ENCODE results near the gene PGBD5.

PGBD5 gene

DNA sequence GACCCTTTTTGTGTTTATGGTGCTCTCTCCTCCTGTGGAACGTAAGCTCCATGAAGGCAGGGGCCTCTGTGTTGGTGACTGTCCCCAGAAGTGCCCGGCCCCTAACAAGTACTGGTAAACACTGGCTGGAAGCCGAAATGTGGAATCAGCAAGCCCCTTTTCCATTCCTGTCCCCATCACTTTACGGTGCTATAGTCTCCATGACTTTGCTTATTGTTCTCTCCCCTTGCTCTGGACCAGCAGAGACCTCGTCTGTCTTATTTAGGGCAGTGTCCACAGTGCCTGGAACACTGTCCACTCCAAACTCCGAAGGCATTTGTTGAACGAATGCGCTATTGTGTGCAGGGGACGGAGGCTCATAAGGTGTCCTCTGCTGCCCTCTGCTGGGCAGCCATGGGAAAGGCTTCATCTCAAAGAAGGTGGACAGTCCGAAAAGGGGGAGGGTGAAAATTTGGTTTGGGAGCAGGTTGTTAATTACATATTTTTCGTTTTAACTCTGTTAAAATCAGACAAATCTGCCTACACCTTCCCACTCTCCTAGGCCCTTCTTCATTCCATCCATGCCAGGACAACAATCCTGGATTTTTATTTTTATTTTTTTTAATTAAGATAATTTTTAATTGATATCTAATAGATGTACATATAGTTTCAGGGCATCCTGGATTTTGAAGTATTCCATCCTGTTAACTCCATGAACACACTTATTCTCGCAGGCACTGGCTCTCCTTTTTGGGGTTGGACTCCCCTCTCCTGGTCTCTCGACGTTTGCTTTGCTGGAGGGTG lies 115.6 kb downstream of the PGBD5 start:
- Histone ChIP-seq H3K4me1 (ENCODE audit: control insufficient read depth in 2 of 2, insufficient read depth in 2 of 2, low read length in 2 of 2) (peaks cover 3 to 14% of the 10 kb centered on the region in 2 donors), H3K27ac (ENCODE audit: low read depth in 2 of 2, low read length in 2 of 2) (no peak overlapping the region), H3K4me3 (ENCODE audit: low read length in 2 of 2) (no peak overlapping the region), H3K27me3 (ENCODE audit: control insufficient read depth in 2 of 2, insufficient read depth in 2 of 2, low read length in 2 of 2) (no peaks in the 10 kb centered on the region), H3K36me3 (ENCODE audit: control insufficient read depth in 2 of 2, insufficient read depth in 2 of 2, low read length in 2 of 2) (no peaks in the 10 kb centered on the region), H3K9me3 (ENCODE audit: control insufficient read depth in 2 of 2, low read length in 2 of 2) (no peaks in the 10 kb centered on the region), H3K9ac (ENCODE audit: low read depth in 1 of 2, low read length in 2 of 2) (no peak overlapping the region)

DNA sequence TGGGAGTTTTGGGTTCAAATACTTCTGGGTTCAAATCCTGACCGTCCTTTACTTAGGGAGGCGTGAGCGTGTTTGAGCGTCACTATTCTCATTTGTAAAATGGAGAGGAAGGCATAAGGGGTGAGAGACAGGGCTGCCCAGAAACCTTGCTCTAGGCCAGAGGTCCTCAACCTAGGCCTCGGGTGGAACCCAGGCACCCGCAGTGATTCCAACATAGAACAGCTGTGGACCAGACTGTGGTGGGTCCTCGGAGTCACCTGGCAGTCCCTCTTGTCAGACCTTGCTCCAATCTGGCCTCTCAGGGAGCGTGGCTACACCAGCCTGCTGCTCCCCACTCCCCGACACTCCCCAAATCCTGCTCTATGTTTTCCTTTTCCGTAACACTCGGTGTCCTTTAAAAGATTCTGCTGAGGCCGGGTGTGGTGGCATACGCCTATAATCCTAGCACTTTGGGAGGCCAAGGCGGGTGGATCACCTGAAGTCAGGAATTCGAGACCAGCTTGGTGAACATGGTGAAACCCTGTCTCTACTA lies 116.4 kb downstream of the PGBD5 start:
- Histone ChIP-seq H3K4me3 (ENCODE audit: low read length in 2 of 2) (no peak overlapping the region), H3K9me3 (ENCODE audit: control insufficient read depth in 2 of 2, low read length in 2 of 2) (no peaks in the 10 kb centered on the region), H3K9ac (ENCODE audit: low read depth in 1 of 2, low read length in 2 of 2) (no peak overlapping the region), H3K27me3 (ENCODE audit: control insufficient read depth in 2 of 2, insufficient read depth in 2 of 2, low read length in 2 of 2) (no peaks in the 10 kb centered on the region), H3K27ac (ENCODE audit: low read depth in 2 of 2, low read length in 2 of 2) (no peak overlapping the region), H3K4me1 (ENCODE audit: control insufficient read depth in 2 of 2, insufficient read depth in 2 of 2, low read length in 2 of 2) (peaks cover 3 to 14% of the 10 kb centered on the region in 2 donors), H3K36me3 (ENCODE audit: control insufficient read depth in 2 of 2, insufficient read depth in 2 of 2, low read length in 2 of 2) (no peaks in the 10 kb centered on the region)

DNA sequence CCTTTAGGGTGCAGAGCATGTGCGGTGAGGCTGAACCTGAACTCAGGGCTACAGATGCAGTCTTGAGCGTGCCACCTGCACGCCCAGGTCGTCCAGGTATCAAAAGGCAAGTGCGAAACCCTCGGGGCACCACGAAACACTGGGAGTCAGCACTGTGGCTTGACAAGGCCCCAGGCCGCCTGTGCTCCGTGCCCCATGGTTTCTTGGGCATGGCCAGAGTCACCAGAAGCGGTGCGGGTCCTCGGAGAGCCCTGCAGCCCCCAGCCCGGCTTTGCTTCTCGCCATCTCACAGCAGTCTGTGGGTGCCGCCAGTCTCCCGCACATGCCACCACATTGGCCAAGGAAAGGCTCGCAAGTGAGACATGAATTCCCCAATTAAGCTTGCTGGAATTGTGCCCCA lies 117.3 kb downstream of the PGBD5 start:
- H3K9me3 ChIP-seq (ENCODE audit: control insufficient read depth in 2 of 2, low read length in 2 of 2) = no peaks in the 10 kb centered on the region
- no peak overlapping the region for H3K4me3 ChIP-seq (ENCODE audit: low read length in 2 of 2)
- H3K36me3 ChIP-seq (ENCODE audit: control insufficient read depth in 2 of 2, insufficient read depth in 2 of 2, low read length in 2 of 2) = no peaks in the 10 kb centered on the region
- no peaks in the 10 kb centered on the region for H3K27me3 ChIP-seq (ENCODE audit: control insufficient read depth in 2 of 2, insufficient read depth in 2 of 2, low read length in 2 of 2)
- H3K27ac ChIP-seq (ENCODE audit: low read depth in 2 of 2, low read length in 2 of 2) = no peak overlapping the region
- H3K9ac ChIP-seq (ENCODE audit: low read depth in 1 of 2, low read length in 2 of 2) = no peak overlapping the region
- peaks cover 3 to 14% of the 10 kb centered on the region in 2 donors for H3K4me1 ChIP-seq (ENCODE audit: control insufficient read depth in 2 of 2, insufficient read depth in 2 of 2, low read length in 2 of 2)

DNA sequence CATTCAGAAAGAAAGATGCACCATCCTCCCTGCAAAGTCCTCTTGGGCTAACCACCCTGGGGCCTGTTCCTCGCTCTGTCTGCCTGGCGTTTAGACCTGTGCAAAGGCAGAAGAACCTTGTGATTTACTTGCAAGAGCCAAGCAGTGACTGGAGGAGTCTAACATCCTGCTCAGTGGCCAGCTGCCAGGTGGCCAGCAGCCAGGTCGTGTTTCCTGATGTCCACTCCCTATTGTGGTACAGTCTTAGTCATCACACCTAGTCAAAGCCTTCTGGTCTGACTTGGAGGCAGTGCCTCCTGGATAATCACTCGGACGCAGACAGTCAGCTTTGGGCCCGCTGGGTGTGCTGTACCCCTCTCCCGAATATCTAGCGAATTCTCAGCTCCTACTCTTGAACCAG lies 118.1 kb downstream of the PGBD5 start:
- no peaks in the 10 kb centered on the region for H3K36me3 ChIP-seq (ENCODE audit: control insufficient read depth in 2 of 2, insufficient read depth in 2 of 2, low read length in 2 of 2)
- no peak overlapping the region for H3K4me3 ChIP-seq (ENCODE audit: low read length in 2 of 2)
- H3K4me1 ChIP-seq (ENCODE audit: control insufficient read depth in 2 of 2, insufficient read depth in 2 of 2, low read length in 2 of 2) = peaks cover 3 to 14% of the 10 kb centered on the region in 2 donors
- no peak overlapping the region for H3K9ac ChIP-seq (ENCODE audit: low read depth in 1 of 2, low read length in 2 of 2)
- H3K27ac ChIP-seq (ENCODE audit: low read depth in 2 of 2, low read length in 2 of 2) = no peak overlapping the region
- H3K27me3 ChIP-seq (ENCODE audit: control insufficient read depth in 2 of 2, insufficient read depth in 2 of 2, low read length in 2 of 2) = no peaks in the 10 kb centered on the region
- H3K9me3 ChIP-seq (ENCODE audit: control insufficient read depth in 2 of 2, low read length in 2 of 2) = no peaks in the 10 kb centered on the region

DNA sequence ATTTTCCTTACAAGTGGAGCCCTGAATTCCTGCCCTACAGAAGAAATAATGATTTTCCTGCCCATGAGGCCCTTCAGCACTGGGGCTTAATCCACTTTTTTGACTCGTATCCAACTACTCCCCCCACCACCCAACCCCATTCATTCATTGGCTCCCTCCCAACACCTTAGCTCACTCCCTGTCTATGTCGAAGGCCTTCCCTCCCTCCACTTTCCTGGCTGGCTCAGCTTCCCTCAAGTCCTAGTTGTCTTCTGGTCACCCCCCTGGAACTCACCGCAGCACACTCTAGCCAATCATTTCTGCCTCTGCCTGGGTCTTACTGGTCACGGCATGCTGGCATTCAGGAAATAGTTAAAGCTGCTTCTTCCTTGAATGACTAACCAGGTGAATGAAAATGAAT lies 118.9 kb downstream of the PGBD5 start:
- Histone ChIP-seq H3K4me1 (ENCODE audit: control insufficient read depth in 2 of 2, insufficient read depth in 2 of 2, low read length in 2 of 2) (peaks cover 3 to 14% of the 10 kb centered on the region in 2 donors), H3K9me3 (ENCODE audit: control insufficient read depth in 2 of 2, low read length in 2 of 2) (no peaks in the 10 kb centered on the region), H3K4me3 (ENCODE audit: low read length in 2 of 2) (no peak overlapping the region), H3K36me3 (ENCODE audit: control insufficient read depth in 2 of 2, insufficient read depth in 2 of 2, low read length in 2 of 2) (no peaks in the 10 kb centered on the region), H3K27me3 (ENCODE audit: control insufficient read depth in 2 of 2, insufficient read depth in 2 of 2, low read length in 2 of 2) (no peaks in the 10 kb centered on the region), H3K27ac (ENCODE audit: low read depth in 2 of 2, low read length in 2 of 2) (no peak overlapping the region), H3K9ac (ENCODE audit: low read depth in 1 of 2, low read length in 2 of 2) (no peak overlapping the region)

DNA sequence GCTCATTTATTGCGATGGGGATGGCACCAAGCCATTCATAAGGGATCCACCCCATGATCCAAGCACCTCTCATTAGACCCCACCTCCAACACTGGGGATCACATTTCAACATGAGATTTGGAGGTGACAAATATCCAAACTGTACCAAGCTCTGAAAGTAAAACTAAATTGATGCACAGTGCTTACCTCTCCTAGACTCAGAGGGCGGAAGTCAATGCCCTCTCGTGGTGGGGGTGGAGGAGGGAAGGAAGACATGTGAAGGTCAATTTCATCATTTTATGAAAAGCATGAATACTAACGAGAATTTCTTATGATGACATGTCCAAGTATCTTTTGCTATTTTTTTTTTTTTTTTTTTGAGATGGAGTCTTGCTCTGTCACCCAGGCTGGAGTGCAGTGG lies 120.0 kb downstream of the PGBD5 start:
- no peaks in the 10 kb centered on the region for H3K27me3 ChIP-seq (ENCODE audit: control insufficient read depth in 2 of 2, insufficient read depth in 2 of 2, low read length in 2 of 2)
- H3K27ac ChIP-seq (ENCODE audit: low read depth in 2 of 2, low read length in 2 of 2) = no peak overlapping the region
- H3K36me3 ChIP-seq (ENCODE audit: control insufficient read depth in 2 of 2, insufficient read depth in 2 of 2, low read length in 2 of 2) = no peaks in the 10 kb centered on the region
- peaks cover 3 to 14% of the 10 kb centered on the region in 2 donors for H3K4me1 ChIP-seq (ENCODE audit: control insufficient read depth in 2 of 2, insufficient read depth in 2 of 2, low read length in 2 of 2)
- H3K9ac ChIP-seq (ENCODE audit: low read depth in 1 of 2, low read length in 2 of 2) = no peak overlapping the region
- no peak overlapping the region for H3K4me3 ChIP-seq (ENCODE audit: low read length in 2 of 2)
- no peaks in the 10 kb centered on the region for H3K9me3 ChIP-seq (ENCODE audit: control insufficient read depth in 2 of 2, low read length in 2 of 2)

DNA sequence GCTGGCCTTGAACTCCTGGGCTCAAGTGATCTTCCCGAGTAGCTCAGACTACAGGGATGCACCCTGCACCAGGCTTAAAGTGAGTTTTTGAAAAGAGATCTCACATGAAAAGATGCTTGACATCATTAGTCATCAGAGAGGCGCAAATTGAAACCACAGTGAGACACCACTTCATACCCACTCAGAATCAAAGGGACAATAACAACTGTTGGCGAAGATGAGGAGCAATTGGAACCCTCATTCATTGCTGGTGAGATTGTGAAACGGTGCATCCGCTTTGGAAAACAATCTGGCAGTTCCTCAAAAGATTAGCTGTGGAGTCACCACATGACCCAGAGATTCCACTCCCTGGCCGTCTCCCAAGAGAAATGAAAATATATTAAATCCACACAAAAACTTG lies 122.3 kb downstream of the PGBD5 start:
- Histone ChIP-seq H3K9me3 (ENCODE audit: control insufficient read depth in 2 of 2, low read length in 2 of 2) (no peaks in the 10 kb centered on the region), H3K4me3 (ENCODE audit: low read length in 2 of 2) (no peak overlapping the region), H3K9ac (ENCODE audit: low read depth in 1 of 2, low read length in 2 of 2) (no peak overlapping the region), H3K4me1 (ENCODE audit: control insufficient read depth in 2 of 2, insufficient read depth in 2 of 2, low read length in 2 of 2) (peaks cover 13 to 22% of the 10 kb centered on the region in 2 donors), H3K27me3 (ENCODE audit: control insufficient read depth in 2 of 2, insufficient read depth in 2 of 2, low read length in 2 of 2) (no peaks in the 10 kb centered on the region), H3K27ac (ENCODE audit: low read depth in 2 of 2, low read length in 2 of 2) (no peak overlapping the region), H3K36me3 (ENCODE audit: control insufficient read depth in 2 of 2, insufficient read depth in 2 of 2, low read length in 2 of 2) (no peaks in the 10 kb centered on the region)

DNA sequence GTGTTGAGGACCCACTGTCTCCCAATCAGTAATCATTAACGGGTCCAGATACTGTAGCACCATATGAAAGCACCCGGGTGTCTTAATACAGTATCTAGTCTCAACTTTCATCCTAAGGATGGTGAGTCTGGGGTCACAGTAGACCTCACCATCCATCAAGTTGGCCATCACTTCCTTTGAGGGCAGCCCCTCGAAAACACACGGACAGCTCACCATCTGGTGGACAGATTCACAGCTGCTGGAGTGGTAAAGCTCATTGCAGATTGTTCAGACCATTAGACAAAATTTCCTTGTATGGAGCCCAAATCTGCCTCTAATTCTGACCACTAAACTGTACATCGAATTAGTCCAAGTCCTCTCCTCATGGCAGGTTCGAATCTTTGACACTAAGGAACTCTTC lies 123.1 kb downstream of the PGBD5 start:
- Histone ChIP-seq H3K9me3 (ENCODE audit: control insufficient read depth in 2 of 2, low read length in 2 of 2) (no peaks in the 10 kb centered on the region), H3K27ac (ENCODE audit: low read depth in 2 of 2, low read length in 2 of 2) (no peak overlapping the region)

DNA sequence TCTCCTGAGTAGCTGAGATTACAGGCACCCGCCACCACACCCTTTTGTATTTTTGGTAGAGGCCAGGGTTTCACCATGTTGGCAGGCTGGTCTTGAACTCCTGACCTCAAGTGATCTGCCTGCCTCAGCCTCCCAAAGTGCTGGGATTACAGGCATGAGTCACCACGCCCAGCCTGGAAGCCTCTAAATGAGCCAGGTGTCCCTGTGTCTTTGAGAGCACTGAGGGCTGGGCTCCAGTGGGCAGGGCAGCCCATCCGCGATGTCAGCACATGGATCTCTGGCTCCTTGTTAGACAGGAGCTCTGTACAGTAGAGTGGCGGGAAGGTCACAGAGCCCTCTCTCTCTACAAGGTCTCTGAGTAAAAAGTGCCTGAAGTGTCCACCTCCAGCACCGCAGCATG lies 124.3 kb downstream of the PGBD5 start:
- Histone ChIP-seq H3K36me3 (ENCODE audit: control insufficient read depth in 2 of 2, insufficient read depth in 2 of 2, low read length in 2 of 2) (no peaks in the 10 kb centered on the region), H3K4me3 (ENCODE audit: low read length in 2 of 2) (no peak overlapping the region), H3K4me1 (ENCODE audit: control insufficient read depth in 2 of 2, insufficient read depth in 2 of 2, low read length in 2 of 2) (peaks cover 11 to 13% of the 10 kb centered on the region in 2 donors), H3K9me3 (ENCODE audit: control insufficient read depth in 2 of 2, low read length in 2 of 2) (no peaks in the 10 kb centered on the region), H3K27ac (ENCODE audit: low read depth in 2 of 2, low read length in 2 of 2) (no peak overlapping the region), H3K9ac (ENCODE audit: low read depth in 1 of 2, low read length in 2 of 2) (no peak overlapping the region), H3K27me3 (ENCODE audit: control insufficient read depth in 2 of 2, insufficient read depth in 2 of 2, low read length in 2 of 2) (no peaks in the 10 kb centered on the region)

More for the DNA sequence above, 123.1 kb downstream of the PGBD5 start:
- no peaks in the 10 kb centered on the region for H3K36me3 ChIP-seq (ENCODE audit: control insufficient read depth in 2 of 2, insufficient read depth in 2 of 2, low read length in 2 of 2)
- H3K27me3 ChIP-seq (ENCODE audit: control insufficient read depth in 2 of 2, insufficient read depth in 2 of 2, low read length in 2 of 2) = no peaks in the 10 kb centered on the region
- peaks cover 13 to 16% of the 10 kb centered on the region in 2 donors for H3K4me1 ChIP-seq (ENCODE audit: control insufficient read depth in 2 of 2, insufficient read depth in 2 of 2, low read length in 2 of 2)
- H3K4me3 ChIP-seq (ENCODE audit: low read length in 2 of 2) = no peak overlapping the region
- H3K9ac ChIP-seq (ENCODE audit: low read depth in 1 of 2, low read length in 2 of 2) = no peak overlapping the region

DNA sequence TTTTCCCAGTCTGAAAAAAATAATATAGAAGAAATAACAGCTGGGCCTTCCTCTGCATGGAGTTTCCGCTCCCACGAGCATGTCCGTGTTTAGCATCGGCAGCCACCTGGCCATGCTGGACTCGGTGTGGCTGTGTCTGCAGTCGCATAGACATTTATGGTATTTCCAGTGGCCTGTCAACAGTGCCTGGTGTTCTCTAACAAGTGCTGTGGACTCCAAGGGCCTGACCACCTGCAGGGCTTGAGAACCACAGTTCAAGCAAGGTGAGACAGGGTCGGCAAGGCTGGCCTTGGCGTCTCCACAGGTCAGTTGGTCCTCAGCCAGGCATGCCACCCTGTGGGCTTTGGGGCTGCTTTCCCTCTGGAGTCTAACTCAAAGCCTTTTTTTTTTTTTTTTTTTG lies 124.8 kb downstream of the PGBD5 start:
- peaks cover 11 to 13% of the 10 kb centered on the region in 2 donors for H3K4me1 ChIP-seq (ENCODE audit: control insufficient read depth in 2 of 2, insufficient read depth in 2 of 2, low read length in 2 of 2)
- no peaks in the 10 kb centered on the region for H3K27me3 ChIP-seq (ENCODE audit: control insufficient read depth in 2 of 2, insufficient read depth in 2 of 2, low read length in 2 of 2)
- H3K9me3 ChIP-seq (ENCODE audit: control insufficient read depth in 2 of 2, low read length in 2 of 2) = no peaks in the 10 kb centered on the region
- H3K9ac ChIP-seq (ENCODE audit: low read depth in 1 of 2, low read length in 2 of 2) = no peak overlapping the region
- no peaks in the 10 kb centered on the region for H3K36me3 ChIP-seq (ENCODE audit: control insufficient read depth in 2 of 2, insufficient read depth in 2 of 2, low read length in 2 of 2)
- H3K4me3 ChIP-seq (ENCODE audit: low read length in 2 of 2) = no peak overlapping the region
- no peak overlapping the region for H3K27ac ChIP-seq (ENCODE audit: low read depth in 2 of 2, low read length in 2 of 2)
